GM21737 (cell line): ENCODE data around the gene ZNF878.

Experiments
- ATAC-seq: cut with Tn5 transposase; IDR thresholded peaks from one replicate; pipeline ENCODE4 v1.9.1; 2021; ENCODE audit warnings: mild to moderate bottlenecking, moderate library complexity; ENCODE audit not compliant: unreplicated experiment

The ZNF878 gene

GRCh38 chr19:12035220-12036172, 17.3 kb downstream of the ZNF878 start, which contains the start of gene ZNF433:
TSS of gene ZNF433 (minus strand) at chr19:12035679. CDS start at chr19:12035539, 140 bp downstream.
- peak; percentile 86 for ATAC-seq

DNA sequence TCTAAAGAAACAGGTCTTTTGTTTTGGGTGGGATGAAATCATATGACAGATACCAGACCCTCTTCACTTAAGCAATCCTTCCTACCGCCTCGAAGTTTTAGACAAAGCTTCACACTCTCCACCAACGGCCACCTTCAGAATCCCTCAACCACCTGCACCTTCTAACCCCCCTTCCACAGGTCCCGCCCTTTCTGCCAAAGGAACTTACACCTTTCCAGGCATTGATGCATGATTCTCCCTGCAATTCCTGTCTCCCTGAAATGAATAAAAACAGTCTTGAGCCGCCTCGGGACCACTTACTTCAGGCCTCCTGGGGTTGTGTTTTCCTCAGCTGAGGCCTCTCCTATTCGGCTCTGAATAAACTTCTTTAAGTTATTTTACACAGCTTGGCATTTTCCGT, 18.1 kb downstream of the ZNF878 start:
- ATAC-seq, result no peak

DNA sequence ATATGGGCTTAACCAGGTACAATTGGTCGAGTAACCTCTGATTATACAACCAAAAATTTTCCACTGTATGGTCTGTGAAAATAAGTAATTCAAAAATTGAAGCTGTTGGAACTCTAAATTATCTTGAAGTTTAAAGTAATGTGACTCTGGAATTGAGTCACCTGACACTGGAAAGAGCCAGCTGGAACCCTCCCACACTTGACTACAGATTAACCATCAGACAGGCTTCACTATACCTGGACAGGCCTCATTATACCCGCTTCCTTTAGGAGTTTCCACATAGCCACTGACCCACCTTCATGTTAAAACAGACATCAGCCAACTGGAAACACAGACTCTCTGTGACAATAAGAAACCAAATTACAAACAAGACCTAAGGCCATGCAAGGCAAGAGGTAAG, 18.6 kb downstream of the ZNF878 start:
- ATAC-seq, result no peak

GRCh38 chr19:12015753-12016116, 37.0 kb downstream of the ZNF878 start:
- no peak for ATAC-seq

DNA sequence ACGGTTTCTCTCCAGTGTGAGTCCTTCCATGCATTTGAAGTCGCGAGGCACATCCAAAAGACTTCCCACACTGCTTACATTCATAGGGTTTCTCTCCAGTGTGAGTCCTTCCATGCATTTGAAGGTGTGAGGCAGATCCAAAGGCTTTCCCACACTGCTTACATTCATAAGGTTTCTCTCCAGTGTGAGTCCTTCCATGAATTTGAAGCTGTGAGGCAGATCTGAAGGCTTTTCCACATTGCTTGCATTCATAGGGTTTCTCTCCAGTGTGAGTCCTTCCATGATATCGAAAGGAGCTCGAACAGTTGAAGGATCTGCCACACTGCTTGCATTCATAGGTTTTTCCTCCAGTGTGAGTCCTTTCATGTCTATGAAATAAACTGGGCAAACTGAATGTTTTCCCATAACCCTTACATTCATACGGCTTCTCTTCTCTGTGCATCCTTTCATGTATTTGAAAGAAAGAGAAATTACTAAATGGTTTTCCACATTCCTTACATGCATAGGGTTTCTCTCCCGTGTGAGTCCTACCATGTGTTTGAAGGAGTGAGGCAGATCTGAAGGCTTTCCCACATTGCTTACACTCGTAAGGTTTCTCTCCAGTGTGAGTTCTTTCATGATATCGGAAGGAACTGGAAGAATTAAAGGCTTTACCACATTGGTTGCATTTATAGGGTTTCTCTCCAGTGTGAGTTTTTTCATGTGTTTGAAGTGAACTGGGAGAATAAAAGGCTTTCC, 37.6 kb downstream of the ZNF878 start:
- no peak for ATAC-seq

DNA sequence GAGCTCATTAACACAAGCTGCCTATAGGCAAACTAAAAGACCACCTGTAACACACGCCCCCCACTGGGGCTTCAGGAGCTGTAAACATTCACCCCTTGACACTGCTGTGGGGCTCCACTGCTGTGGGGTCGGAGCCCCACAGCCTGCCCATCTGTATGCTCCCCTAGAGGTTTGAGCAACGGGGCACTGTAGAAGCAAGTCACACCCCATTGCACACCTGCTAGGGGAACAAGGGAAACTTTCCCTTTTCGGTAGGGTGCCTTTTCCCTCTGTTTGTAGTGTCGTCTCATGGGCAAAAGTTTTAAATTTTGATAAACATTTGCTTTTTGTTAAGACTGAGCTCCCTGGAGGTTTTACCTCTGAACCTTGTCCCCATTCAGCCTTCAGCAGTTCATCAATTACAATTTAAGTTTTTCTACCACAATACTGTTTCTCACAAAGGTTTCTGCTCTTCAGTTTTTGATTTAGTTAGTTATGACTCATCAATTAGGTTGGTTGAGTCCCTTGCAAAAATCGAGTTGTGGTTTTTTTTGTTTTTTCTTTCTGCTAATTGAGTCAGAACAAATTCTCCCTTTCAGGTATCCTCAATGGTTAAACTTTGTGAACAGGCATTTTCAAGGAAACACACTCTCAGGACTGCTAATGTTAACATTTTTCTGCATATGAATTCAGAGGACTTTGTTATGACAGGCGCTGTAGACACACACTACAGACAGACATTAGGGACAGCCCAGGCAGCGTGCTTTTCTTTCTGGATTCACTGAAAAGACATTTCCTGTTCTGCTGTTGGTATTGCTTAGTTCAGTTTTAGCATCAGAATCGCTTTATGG, 52.4 kb downstream of the ZNF878 start:
- peak; percentile 66 for ATAC-seq

DNA sequence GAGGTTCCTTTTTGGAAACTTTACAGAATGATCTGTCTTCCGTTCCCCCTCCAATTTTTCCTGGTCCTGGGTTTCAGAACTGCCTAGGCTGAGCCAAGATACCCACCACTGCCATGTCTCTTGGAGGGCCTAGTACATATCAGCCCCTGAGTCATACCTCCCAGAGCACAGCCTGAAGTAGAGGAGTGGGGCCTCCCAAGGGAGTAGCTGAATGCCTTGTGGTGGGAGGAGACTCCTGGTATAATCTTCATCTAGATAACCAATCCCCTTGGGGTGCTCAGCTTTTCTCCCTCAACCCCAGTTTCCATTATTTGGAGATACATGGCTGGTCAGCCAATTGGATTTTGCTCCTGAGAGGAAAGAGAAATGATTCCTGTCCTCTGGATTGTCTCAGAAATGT, 57.6 kb downstream of the ZNF878 start:
- no peak for ATAC-seq
